GM19455 (cell line): Measurements from ENCODE around the gene TNPO1.

ENCODE experiments used
- ATAC-seq: cut with Tn5 transposase; IDR thresholded peaks from one replicate; pipeline ENCODE4 v1.9.1; 2021; ENCODE audit not compliant: unreplicated experiment

The TNPO1 gene

GRCh38 chr5:72850113-72850512 lies 33.7 kb downstream of the TNPO1 start:
- ATAC-seq: no peak

- no peak for ATAC-seq
These were observed 35.9 kb downstream of the TNPO1 start for GRCh38 chr5:72852356-72852755.

- ATAC-seq: no peak
These were observed 38.0 kb downstream of the TNPO1 start for GRCh38 chr5:72854419-72854818.

- no peak for ATAC-seq
These were observed 39.4 kb downstream of the TNPO1 start for GRCh38 chr5:72855821-72856220.

GRCh38 chr5:72857396-72857795 lies 40.9 kb downstream of the TNPO1 start:
- no peak for ATAC-seq

GRCh38 chr5:72859127-72859526 lies 42.7 kb downstream of the TNPO1 start:
- no peak for ATAC-seq

- ATAC-seq: no peak
These were observed 44.0 kb downstream of the TNPO1 start for GRCh38 chr5:72860499-72860898.

- no peak for ATAC-seq
These were observed 55.0 kb downstream of the TNPO1 start for GRCh38 chr5:72871366-72872024.

- no peak for ATAC-seq
These were observed 62.4 kb downstream of the TNPO1 start for GRCh38 chr5:72878854-72879253.

GRCh38 chr5:72882989-72883388 lies 66.5 kb downstream of the TNPO1 start:
- ATAC-seq: no peak

GRCh38 chr5:72883850-72884249 lies 67.4 kb downstream of the TNPO1 start:
- ATAC-seq: no peak

- no peak for ATAC-seq
These were observed 68.4 kb downstream of the TNPO1 start for GRCh38 chr5:72884892-72885291.

- no peak for ATAC-seq
These were observed 69.4 kb downstream of the TNPO1 start for GRCh38 chr5:72885824-72886223.

GRCh38 chr5:72888595-72888994 lies 72.1 kb downstream of the TNPO1 start:
- ATAC-seq: no peak

- no peak for ATAC-seq
These were observed 72.9 kb downstream of the TNPO1 start for GRCh38 chr5:72889324-72889723.

- no peak for ATAC-seq
These were observed 76.4 kb downstream of the TNPO1 start for GRCh38 chr5:72892846-72893245.

- ATAC-seq: no peak
These were observed 79.3 kb downstream of the TNPO1 start for GRCh38 chr5:72895758-72896157.

GRCh38 chr5:72906806-72907205 lies 90.3 kb downstream of the TNPO1 start:
- ATAC-seq: no peak

GRCh38 chr5:72908664-72909063 lies 92.2 kb downstream of the TNPO1 start:
- ATAC-seq: no peak

GRCh38 chr5:72917371-72917776 lies 100.9 kb downstream of the TNPO1 start:
- ATAC-seq: no peak

GRCh38 chr5:72920690-72921502 lies 104.4 kb downstream of the TNPO1 start:
- ATAC-seq: no peak

- ATAC-seq: no peak
These were observed 105.4 kb downstream of the TNPO1 start for GRCh38 chr5:72921886-72922285.

- no peak for ATAC-seq
These were observed 106.0 kb downstream of the TNPO1 start for GRCh38 chr5:72922422-72922821.
